Liver (tissue), 3 donors: ENCODE measurements around the gene SCART1.
"Not testable (repeated sequence)": the region's sequence is repeated elsewhere in the genome, so short reads cannot be mapped to it uniquely, and the experiment has no call there.

Source experiments
- CTCF ChIP-seq: fragments of 150-350 bp; IDR thresholded peaks from 2 replicates; pipeline ENCODE4 v1.5.1; 2017; ENCODE audit warnings: improper control_type of control experiment, low read depth, low read length; ENCODE audit not compliant: missing input control
- FOXA1 ChIP-seq: IDR thresholded peaks from 2 replicates; pipeline ENCODE4 v1.6.1; 2016; ENCODE audit warnings: antibody characterized with exemption
- JUND ChIP-seq, 2 donors: IDR thresholded peaks; 2 replicates each; pipeline ENCODE4 v1.6.1; 2016; ENCODE audit warnings: antibody characterized with exemption in 2 of 2
- MAX ChIP-seq: IDR thresholded peaks from 2 replicates; pipeline ENCODE4 v1.6.1; 2016; ENCODE audit warnings: antibody characterized with exemption
- RAD21 ChIP-seq, 2 donors: IDR thresholded peaks; 2 replicates each; pipeline ENCODE4 v1.6.1; 2016; ENCODE audit warnings: antibody characterized with exemption in 2 of 2, mild to moderate bottlenecking in 2 of 2
- REST ChIP-seq: IDR thresholded peaks from 2 replicates; pipeline ENCODE4 v1.6.1; 2016; ENCODE audit warnings: antibody characterized with exemption, mild to moderate bottlenecking
- RXRA ChIP-seq, 2 donors: IDR thresholded peaks; 2 replicates each; pipeline ENCODE4 v1.6.1; 2017 to 2018; ENCODE audit warnings: antibody characterized with exemption in 2 of 2, mild to moderate bottlenecking in 1 of 2
- YY1 ChIP-seq: IDR thresholded peaks from 2 replicates; pipeline ENCODE4 v1.6.1; 2016; ENCODE audit warnings: antibody characterized with exemption, mild to moderate bottlenecking
- TF ChIP-seq, protein P1 (sequence below): IDR thresholded peaks from 2 replicates; pipeline ENCODE4 v1.6.1; 2016; ENCODE audit warnings: antibody characterized with exemption
- donor health status: healthy.
- donor health status: healthy.

GRCh38 chr10:133431888-133432613, 21.7 kb upstream of the SCART1 start:
- TF ChIP-seq CTCF; RXRA (IDR thresholded peaks at IDR 0.05); MAX; JUND (IDR thresholded peaks at IDR 0.05); FOXA1; RAD21 (IDR thresholded peaks at IDR 0.05); YY1; REST: not testable (repeated sequence)
- TF ChIP-seq, protein P1, sequence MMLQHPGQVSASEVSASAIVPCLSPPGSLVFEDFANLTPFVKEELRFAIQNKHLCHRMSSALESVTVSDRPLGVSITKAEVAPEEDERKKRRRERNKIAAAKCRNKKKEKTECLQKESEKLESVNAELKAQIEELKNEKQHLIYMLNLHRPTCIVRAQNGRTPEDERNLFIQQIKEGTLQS: not testable (repeated sequence)
